Keratinocyte (primary cell): Measurements from ENCODE around the gene RCAN2. TPM values are rescaled to one million over a fixed set of nuclear protein-coding genes. Genes with fewer than 3 reads are reported as not detected.

Experiments used
- DNase-seq: peaks from one replicate; pipeline ENCODE4 v3.0.0-alpha.2; 2011; ENCODE audit warnings: low read depth, missing footprints, low spot score
- FAIRE-seq: peaks from 2 replicates; lab custom pipeline; 2011; peaks lifted over from hg19 to GRCh38; lab: Jason Lieb, UNC
- H2AFZ ChIP-seq: 2 replicates; pipeline ENCODE4 v1.6.0; 2012; ENCODE audit warnings: low read length, control low read depth, inconsistent platforms; ENCODE audit not compliant: control insufficient read depth
- H3K27ac ChIP-seq: 2 replicates; pipeline ENCODE4 v1.5.1; 2011; ENCODE audit warnings: low read length; ENCODE audit not compliant: control insufficient read depth, insufficient read depth
- H3K27me3 ChIP-seq: 3 replicates; pipeline ENCODE4 v1.6.0; 2011; ENCODE audit warnings: low read length; ENCODE audit not compliant: control insufficient read depth, insufficient read depth; ENCODE audit errors: extremely low read depth
- H3K36me3 ChIP-seq, 2 experiments: 2 replicates in 1 of 2; 3 replicates in 1 of 2; pipeline ENCODE4 v1.5.1; 2011; ENCODE audit warnings: low read length in 2 of 2, mild to moderate bottlenecking in 1 of 2; ENCODE audit not compliant: control insufficient read depth in 2 of 2, insufficient read depth in 2 of 2; ENCODE audit errors: extremely low read depth in 1 of 2
- H3K4me1 ChIP-seq: 3 replicates; pipeline ENCODE4 v1.5.1; 2011; ENCODE audit warnings: low read length; ENCODE audit not compliant: control insufficient read depth, insufficient read depth; ENCODE audit errors: extremely low read depth
- H3K4me2 ChIP-seq: 3 replicates; pipeline ENCODE4 v1.6.0; 2011; ENCODE audit warnings: low read depth, low read length; ENCODE audit not compliant: control insufficient read depth, insufficient read depth; ENCODE audit errors: extremely low read depth
- H3K4me3 ChIP-seq, 3 experiments: fragments of 200-600 bp in 1 of 3; sonication (generic) in 1 of 3; 2 replicates in 2 of 3; 3 replicates in 1 of 3; pipeline ENCODE4 v1.5.1; 2011 to 2016; ENCODE audit warnings: low read length in 3 of 3, mild to moderate bottlenecking in 3 of 3, control low read depth in 2 of 3, inconsistent platforms in 1 of 3, low read depth in 1 of 3, mixed read lengths in 1 of 3, mixed run types in 1 of 3, moderate library complexity in 1 of 3; ENCODE audit not compliant: control insufficient read depth in 2 of 3, insufficient read depth in 2 of 3; ENCODE audit errors: extremely low read depth in 1 of 3
- H3K79me2 ChIP-seq: 2 replicates; pipeline ENCODE4 v1.6.0; 2012; ENCODE audit warnings: low read length; ENCODE audit not compliant: control insufficient read depth, insufficient read depth
- H3K9ac ChIP-seq: 3 replicates; pipeline ENCODE4 v1.6.0; 2011; ENCODE audit warnings: low read length; ENCODE audit not compliant: control insufficient read depth, insufficient read depth; ENCODE audit errors: extremely low read depth
- H3K9me1 ChIP-seq: 3 replicates; pipeline ENCODE4 v1.6.0; 2011; ENCODE audit warnings: low read length; ENCODE audit not compliant: control insufficient read depth, insufficient read depth; ENCODE audit errors: extremely low read depth
- H3K9me3 ChIP-seq: 2 replicates; pipeline ENCODE4 v1.5.1; 2012; ENCODE audit warnings: low read depth, low read length; ENCODE audit not compliant: control insufficient read depth
- H4K20me1 ChIP-seq: 3 replicates; pipeline ENCODE4 v1.6.0; 2011; ENCODE audit warnings: low read length; ENCODE audit not compliant: control insufficient read depth, insufficient read depth; ENCODE audit errors: extremely low read depth
- EZH2 ChIP-seq: IDR thresholded peaks from one replicate; pipeline ENCODE4 v1.6.1; 2012; ENCODE audit warnings: inconsistent platforms, mild to moderate bottlenecking, low read length, moderate library complexity
- dilution Hi-C: fragments of 300-500 bp; cut with MboI; formaldehyde crosslinking; loops from one replicate; pipeline ENCODE4 v1.7.0; 2020; ENCODE audit warnings: low sequenced_read_pairs; ENCODE audit not compliant: extremely low pct_ligation_motif_present
- polyA plus RNA-seq, 5 experiments: library from polyadenylated mRNA; depleted of rRNA in 3 of 5; stranded (reverse) in 3 of 5; stranded (forward) in 1 of 5; unstranded in 1 of 5; fragments of >200 nt; gene quantifications; 1 replicate in 1 of 5; 2 replicates in 3 of 5; 3 replicates in 1 of 5; pipeline versions ENCODE4 v1.2.1 to v1.2.3, GENCODE V29; 2011 to 2012; ENCODE audit warnings: missing spikeins in 2 of 5, low read depth in 1 of 5, low replicate concordance in 1 of 5
- TF ChIP-seq, protein P1 (sequence below), 3 experiments: IDR thresholded peaks in 1 of 3; conservative IDR thresholded peaks in 1 of 3; optimal IDR thresholded peaks in 1 of 3; 2 replicates in 2 of 3; 3 replicates in 1 of 3; pipeline versions ENCODE3 to v1.5.1; 2011; ENCODE audit warnings: low read length in 3 of 3, mild to moderate bottlenecking in 3 of 3, moderate library complexity in 2 of 3, control low read depth in 1 of 3, inconsistent platforms in 1 of 3; ENCODE audit not compliant: insufficient read depth in 2 of 3; ENCODE audit errors: extremely low read depth in 1 of 3

The RCAN2 gene
- polyA plus RNA-seq, 1 donor (not counting 4 experiments of a cell fraction or from before 2014, with no cell fraction given): not detected

DNA sequence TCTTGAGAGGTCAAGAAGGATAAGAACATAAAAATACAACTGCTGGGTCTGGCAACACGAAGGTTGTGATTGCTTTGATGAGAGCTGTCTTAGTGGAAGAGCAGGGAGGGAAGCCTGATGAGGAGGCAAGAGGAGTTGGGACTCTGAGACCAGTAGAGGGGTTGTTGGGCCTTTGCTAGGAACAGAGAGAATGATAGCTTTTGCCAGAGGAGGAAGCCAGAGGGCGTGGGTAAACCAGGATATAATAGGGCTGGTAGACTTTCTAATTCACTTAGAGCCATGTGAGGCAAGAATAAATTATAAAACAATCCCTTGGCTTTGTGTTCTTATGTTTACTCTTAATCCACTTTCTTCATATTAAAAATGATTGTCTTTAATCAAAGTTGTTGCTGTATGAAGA, 78.6 kb downstream of the RCAN2 start:
- H3K36me3 ChIP-seq: no peaks in the 10 kb centered on the region
- TF ChIP-seq, protein P1, sequence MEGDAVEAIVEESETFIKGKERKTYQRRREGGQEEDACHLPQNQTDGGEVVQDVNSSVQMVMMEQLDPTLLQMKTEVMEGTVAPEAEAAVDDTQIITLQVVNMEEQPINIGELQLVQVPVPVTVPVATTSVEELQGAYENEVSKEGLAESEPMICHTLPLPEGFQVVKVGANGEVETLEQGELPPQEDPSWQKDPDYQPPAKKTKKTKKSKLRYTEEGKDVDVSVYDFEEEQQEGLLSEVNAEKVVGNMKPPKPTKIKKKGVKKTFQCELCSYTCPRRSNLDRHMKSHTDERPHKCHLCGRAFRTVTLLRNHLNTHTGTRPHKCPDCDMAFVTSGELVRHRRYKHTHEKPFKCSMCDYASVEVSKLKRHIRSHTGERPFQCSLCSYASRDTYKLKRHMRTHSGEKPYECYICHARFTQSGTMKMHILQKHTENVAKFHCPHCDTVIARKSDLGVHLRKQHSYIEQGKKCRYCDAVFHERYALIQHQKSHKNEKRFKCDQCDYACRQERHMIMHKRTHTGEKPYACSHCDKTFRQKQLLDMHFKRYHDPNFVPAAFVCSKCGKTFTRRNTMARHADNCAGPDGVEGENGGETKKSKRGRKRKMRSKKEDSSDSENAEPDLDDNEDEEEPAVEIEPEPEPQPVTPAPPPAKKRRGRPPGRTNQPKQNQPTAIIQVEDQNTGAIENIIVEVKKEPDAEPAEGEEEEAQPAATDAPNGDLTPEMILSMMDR (optimal IDR thresholded peaks at IDR 0.05 in 1 of 3, IDR thresholded peaks at IDR 0.05 in 1 of 3, conservative IDR thresholded peaks at IDR 0.05 in 1 of 3; ENCODE audit: extremely low read depth in 1 of 3, insufficient read depth in 2 of 3, low read length in 3 of 3): no peak
- no peak for TF ChIP-seq EZH2
- no peak overlapping the region for H3K27ac ChIP-seq
- dilution Hi-C loops: no loop called here
- no peaks in the 10 kb centered on the region for H4K20me1 ChIP-seq
- no peak overlapping the region for H3K9ac ChIP-seq
- H3K4me3 ChIP-seq: no peak overlapping the region
- DNase-seq (no peak), FAIRE-seq (no peak)
- H3K79me2 ChIP-seq: no peaks in the 10 kb centered on the region
- H2AFZ ChIP-seq: no peak overlapping the region
- H3K9me1 ChIP-seq: no peaks in the 10 kb centered on the region
- H3K4me1 ChIP-seq: no peaks in the 10 kb centered on the region
- H3K9me3 ChIP-seq: no peaks in the 10 kb centered on the region
- no peaks in the 10 kb centered on the region for H3K27me3 ChIP-seq
- no peak overlapping the region for H3K4me2 ChIP-seq

DNA sequence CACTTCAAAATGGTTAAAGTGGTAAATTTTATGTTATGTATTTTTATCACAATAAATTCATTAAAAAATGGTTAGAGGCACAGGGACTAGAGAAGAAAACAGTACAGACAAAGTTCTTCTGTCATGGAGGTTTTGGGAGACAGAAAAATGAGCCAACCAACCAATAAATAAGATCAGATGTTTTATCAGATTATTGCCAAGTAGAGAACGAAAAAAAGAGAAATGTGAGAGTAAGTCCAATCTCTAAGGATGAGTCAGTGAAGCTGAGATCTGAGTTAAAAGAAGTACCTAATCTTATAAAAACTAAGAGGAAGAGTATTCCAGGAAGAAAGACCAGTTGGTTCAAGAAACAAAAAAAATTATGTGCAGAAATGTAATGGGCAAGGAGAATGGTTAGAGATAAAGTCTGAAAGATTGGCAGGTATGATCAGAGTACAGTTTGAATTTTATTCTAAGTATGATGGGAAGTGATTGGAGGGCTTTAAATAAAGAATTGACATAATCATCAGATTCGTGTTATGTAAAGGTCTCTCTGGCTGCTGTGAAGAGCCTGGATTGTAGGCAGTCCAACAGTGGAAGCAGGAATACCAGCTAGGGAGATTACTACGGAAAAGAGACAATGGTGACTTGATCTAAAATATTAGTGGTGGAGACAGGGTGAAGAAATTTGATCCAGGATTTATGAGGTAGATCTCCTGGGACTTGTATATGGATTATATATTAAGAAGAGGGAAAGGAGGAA, 79.6 kb downstream of the RCAN2 start:
- H3K4me1 ChIP-seq: no peaks in the 10 kb centered on the region
- H3K9ac ChIP-seq: no peak overlapping the region
- H3K9me3 ChIP-seq: no peaks in the 10 kb centered on the region
- FAIRE-seq: no peak
- no peak overlapping the region for H2AFZ ChIP-seq
- dilution Hi-C loops: no loop called here
- no peaks in the 10 kb centered on the region for H3K79me2 ChIP-seq
- no peak overlapping the region for H3K27ac ChIP-seq
- no peak overlapping the region for H3K4me2 ChIP-seq
- no peaks in the 10 kb centered on the region for H3K36me3 ChIP-seq
- DNase-seq: no peak
- no peaks in the 10 kb centered on the region for H3K27me3 ChIP-seq
- no peaks in the 10 kb centered on the region for H4K20me1 ChIP-seq
- H3K4me3 ChIP-seq: no peak overlapping the region
- no peaks in the 10 kb centered on the region for H3K9me1 ChIP-seq
- TF ChIP-seq, protein P1 (optimal IDR thresholded peaks at IDR 0.05 in 1 of 3, IDR thresholded peaks at IDR 0.05 in 1 of 3, conservative IDR thresholded peaks at IDR 0.05 in 1 of 3; ENCODE audit: extremely low read depth in 1 of 3, insufficient read depth in 2 of 3, low read length in 3 of 3): no peak
- no peak for TF ChIP-seq EZH2
